GM21526 (cell line): ENCODE results near the gene P2RX4.
A peak's percentile ranks its signal among the peaks of the same experiment; 100 is the strongest.
"Not testable (repeated sequence)": the region's sequence is repeated elsewhere in the genome, so short reads cannot be mapped to it uniquely, and the experiment has no call there.

Experiments used
- ATAC-seq: cut with Tn5 transposase; IDR thresholded peaks from one replicate; pipeline ENCODE4 v1.9.1; 2021; ENCODE audit warnings: moderate library complexity; ENCODE audit not compliant: unreplicated experiment, low FRiP score

Gene P2RX4

GRCh38 chr12:121240484-121241101 is 30.7 kb downstream of the P2RX4 start:
- ATAC-seq: no peak

GRCh38 chr12:121241156-121241970 is 31.4 kb downstream of the P2RX4 start:
- no peak for ATAC-seq

- no peak for ATAC-seq
These were observed 35.1 kb downstream of the P2RX4 start for GRCh38 chr12:121245031-121245430.

GRCh38 chr12:121245951-121246350 is 36.0 kb downstream of the P2RX4 start:
- no peak for ATAC-seq

- ATAC-seq: no peak
These were observed 37.1 kb downstream of the P2RX4 start for GRCh38 chr12:121246893-121247557.

GRCh38 chr12:121248622-121249021 is 38.7 kb downstream of the P2RX4 start:
- peak; percentile 72 for ATAC-seq

- ATAC-seq: no peak
These were observed 40.4 kb downstream of the P2RX4 start for GRCh38 chr12:121250359-121250758.

- ATAC-seq: no peak
These were observed 41.9 kb downstream of the P2RX4 start for GRCh38 chr12:121251838-121252237.

GRCh38 chr12:121252712-121253345 is 42.9 kb downstream of the P2RX4 start:
- ATAC-seq: no peak

- ATAC-seq: no peak
These were observed 43.9 kb downstream of the P2RX4 start for GRCh38 chr12:121253638-121254335.

GRCh38 chr12:121255433-121255832 is 45.5 kb downstream of the P2RX4 start:
- no peak for ATAC-seq

- not testable (repeated sequence) for ATAC-seq
These were observed 47.9 kb downstream of the P2RX4 start for GRCh38 chr12:121257704-121258449.

- no peak for ATAC-seq
These were observed 49.1 kb downstream of the P2RX4 start for GRCh38 chr12:121259074-121259473.

GRCh38 chr12:121260091-121260490 is 50.2 kb downstream of the P2RX4 start:
- no peak for ATAC-seq

GRCh38 chr12:121261398-121261797 is 51.5 kb downstream of the P2RX4 start:
- ATAC-seq: no peak

GRCh38 chr12:121263206-121263935 is 53.4 kb downstream of the P2RX4 start:
- no peak for ATAC-seq

- ATAC-seq: no peak
These were observed 54.2 kb downstream of the P2RX4 start for GRCh38 chr12:121264135-121264534.

GRCh38 chr12:121264951-121265515 is 55.1 kb downstream of the P2RX4 start:
- ATAC-seq: no peak

GRCh38 chr12:121267822-121268221 is 57.9 kb downstream of the P2RX4 start:
- no peak for ATAC-seq
